Endothelial cell (in vitro differentiated cells): ENCODE data around the gene BMPER. TPM values are rescaled to one million over a fixed set of nuclear protein-coding genes. Genes with fewer than 3 reads are reported as not detected.
"Not testable (repeated sequence)": the region's sequence is repeated elsewhere in the genome, so short reads cannot be mapped to it uniquely, and the experiment has no call there.

ENCODE experiments used
- DNase-seq: peaks from one replicate; pipeline ENCODE4 v3.0.0; 2021; ENCODE audit warnings: low spot score
- H3K27ac Mint-ChIP-seq: one replicate; pipeline ENCODE4 v1.8.0; 2021; ENCODE audit warnings: mixed read lengths, inconsistent platforms; ENCODE audit not compliant: unreplicated experiment
- H3K27me3 Mint-ChIP-seq: one replicate; pipeline ENCODE4 v1.8.0; 2021; ENCODE audit warnings: mild to moderate bottlenecking, moderate library complexity, mixed read lengths, inconsistent platforms; ENCODE audit not compliant: unreplicated experiment
- H3K36me3 Mint-ChIP-seq: one replicate; pipeline ENCODE4 v1.8.0; 2021; ENCODE audit warnings: mild to moderate bottlenecking, low read depth, mixed read lengths, inconsistent platforms; ENCODE audit not compliant: unreplicated experiment
- H3K4me1 Mint-ChIP-seq: one replicate; pipeline ENCODE4 v1.8.0; 2021; ENCODE audit warnings: mild to moderate bottlenecking, mixed read lengths, inconsistent platforms; ENCODE audit not compliant: unreplicated experiment
- H3K4me3 Mint-ChIP-seq: one replicate; pipeline ENCODE4 v1.8.0; 2021; ENCODE audit warnings: mild to moderate bottlenecking, mixed read lengths, inconsistent platforms; ENCODE audit not compliant: unreplicated experiment
- H3K9me3 Mint-ChIP-seq: one replicate; pipeline ENCODE4 v1.8.0; 2021; ENCODE audit warnings: mixed read lengths, inconsistent platforms; ENCODE audit not compliant: unreplicated experiment
- total RNA-seq: library from RNA; stranded (reverse); fragmentation: NEBNext Ultra II Directional; extraction: Animal tissue kit (Norgen Biotek cat#: 25700); gene quantifications from one replicate; pipeline ENCODE4 v1.2.1, GENCODE V29; 2021; ENCODE audit not compliant: unreplicated experiment
- TF ChIP-seq, protein P1 (sequence below): fragments of 200-600 bp; sonication (generic); IDR thresholded peaks from one replicate; pipeline ENCODE4 v1.5.0; 2021; ENCODE audit warnings: antibody characterized with exemption; ENCODE audit not compliant: unreplicated experiment

Gene BMPER
- total RNA-seq, 1 donor from 2014 or later = 2.5 TPM

DNA sequence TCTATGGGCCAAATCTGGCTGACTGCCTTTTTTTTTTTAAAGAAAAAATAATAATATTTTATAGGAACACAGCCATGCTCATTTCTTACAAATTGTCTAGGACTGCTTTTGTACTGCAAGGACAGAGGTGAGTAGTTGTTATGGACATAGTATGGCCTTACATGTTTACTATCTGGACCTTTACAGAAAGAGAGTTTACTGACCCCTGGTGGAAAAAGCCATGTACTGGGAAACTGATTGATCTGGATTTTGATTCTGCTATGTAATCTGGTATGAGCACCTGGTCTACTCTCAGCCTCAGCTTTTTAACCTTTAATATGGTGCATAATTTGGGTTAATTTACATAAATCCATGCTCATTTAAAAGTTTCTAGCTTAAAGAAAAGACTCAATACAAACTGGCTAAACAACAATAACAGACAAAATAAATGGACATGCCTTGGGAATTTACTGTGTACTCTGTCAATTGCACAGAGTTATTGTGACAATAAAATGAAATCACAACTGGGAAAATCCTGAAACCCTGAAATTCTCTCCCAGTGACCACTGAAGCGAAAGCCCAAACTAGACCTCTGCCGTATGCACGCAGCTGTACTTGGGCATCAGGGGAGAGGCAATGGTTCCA lies 260.7 kb downstream of the BMPER start:
- Mint-ChIP-seq H3K36me3 (no peaks in the 10 kb centered on the region), H3K27ac (no peak overlapping the region), H3K27me3 (no peaks in the 10 kb centered on the region), H3K9me3 (no peaks in the 10 kb centered on the region), H3K4me1 (no peaks in the 10 kb centered on the region), H3K4me3 (no peak overlapping the region)
- peak; percentile 5 for DNase-seq
- TF ChIP-seq, protein P1, sequence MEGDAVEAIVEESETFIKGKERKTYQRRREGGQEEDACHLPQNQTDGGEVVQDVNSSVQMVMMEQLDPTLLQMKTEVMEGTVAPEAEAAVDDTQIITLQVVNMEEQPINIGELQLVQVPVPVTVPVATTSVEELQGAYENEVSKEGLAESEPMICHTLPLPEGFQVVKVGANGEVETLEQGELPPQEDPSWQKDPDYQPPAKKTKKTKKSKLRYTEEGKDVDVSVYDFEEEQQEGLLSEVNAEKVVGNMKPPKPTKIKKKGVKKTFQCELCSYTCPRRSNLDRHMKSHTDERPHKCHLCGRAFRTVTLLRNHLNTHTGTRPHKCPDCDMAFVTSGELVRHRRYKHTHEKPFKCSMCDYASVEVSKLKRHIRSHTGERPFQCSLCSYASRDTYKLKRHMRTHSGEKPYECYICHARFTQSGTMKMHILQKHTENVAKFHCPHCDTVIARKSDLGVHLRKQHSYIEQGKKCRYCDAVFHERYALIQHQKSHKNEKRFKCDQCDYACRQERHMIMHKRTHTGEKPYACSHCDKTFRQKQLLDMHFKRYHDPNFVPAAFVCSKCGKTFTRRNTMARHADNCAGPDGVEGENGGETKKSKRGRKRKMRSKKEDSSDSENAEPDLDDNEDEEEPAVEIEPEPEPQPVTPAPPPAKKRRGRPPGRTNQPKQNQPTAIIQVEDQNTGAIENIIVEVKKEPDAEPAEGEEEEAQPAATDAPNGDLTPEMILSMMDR = peak; percentile 72

DNA sequence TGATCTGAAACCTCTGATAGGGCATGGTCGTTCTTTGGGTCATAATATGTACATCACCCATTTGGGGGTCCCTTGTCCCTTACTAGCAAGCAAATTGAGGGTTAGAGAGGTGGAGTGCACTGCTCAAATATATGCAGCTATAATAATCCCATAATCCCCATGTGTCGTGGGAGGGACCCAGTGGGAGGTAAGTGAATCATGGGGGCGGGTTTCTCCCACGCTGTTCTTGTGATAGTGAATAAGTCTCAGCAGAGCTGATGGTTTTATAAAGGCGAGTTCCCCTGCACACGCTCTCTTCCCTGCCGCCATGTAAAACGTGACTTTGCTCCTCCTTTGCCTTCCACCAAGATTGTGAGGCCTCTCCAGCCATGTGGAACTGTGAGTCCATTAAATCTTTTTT lies 262.7 kb downstream of the BMPER start:
- Mint-ChIP-seq H3K4me3 (no peak overlapping the region), H3K27ac (no peak overlapping the region), H3K4me1 (no peaks in the 10 kb centered on the region), H3K9me3 (no peaks in the 10 kb centered on the region), H3K36me3 (no peaks in the 10 kb centered on the region), H3K27me3 (no peaks in the 10 kb centered on the region)
- TF ChIP-seq, protein P1 = no peak
- no peak for DNase-seq

DNA sequence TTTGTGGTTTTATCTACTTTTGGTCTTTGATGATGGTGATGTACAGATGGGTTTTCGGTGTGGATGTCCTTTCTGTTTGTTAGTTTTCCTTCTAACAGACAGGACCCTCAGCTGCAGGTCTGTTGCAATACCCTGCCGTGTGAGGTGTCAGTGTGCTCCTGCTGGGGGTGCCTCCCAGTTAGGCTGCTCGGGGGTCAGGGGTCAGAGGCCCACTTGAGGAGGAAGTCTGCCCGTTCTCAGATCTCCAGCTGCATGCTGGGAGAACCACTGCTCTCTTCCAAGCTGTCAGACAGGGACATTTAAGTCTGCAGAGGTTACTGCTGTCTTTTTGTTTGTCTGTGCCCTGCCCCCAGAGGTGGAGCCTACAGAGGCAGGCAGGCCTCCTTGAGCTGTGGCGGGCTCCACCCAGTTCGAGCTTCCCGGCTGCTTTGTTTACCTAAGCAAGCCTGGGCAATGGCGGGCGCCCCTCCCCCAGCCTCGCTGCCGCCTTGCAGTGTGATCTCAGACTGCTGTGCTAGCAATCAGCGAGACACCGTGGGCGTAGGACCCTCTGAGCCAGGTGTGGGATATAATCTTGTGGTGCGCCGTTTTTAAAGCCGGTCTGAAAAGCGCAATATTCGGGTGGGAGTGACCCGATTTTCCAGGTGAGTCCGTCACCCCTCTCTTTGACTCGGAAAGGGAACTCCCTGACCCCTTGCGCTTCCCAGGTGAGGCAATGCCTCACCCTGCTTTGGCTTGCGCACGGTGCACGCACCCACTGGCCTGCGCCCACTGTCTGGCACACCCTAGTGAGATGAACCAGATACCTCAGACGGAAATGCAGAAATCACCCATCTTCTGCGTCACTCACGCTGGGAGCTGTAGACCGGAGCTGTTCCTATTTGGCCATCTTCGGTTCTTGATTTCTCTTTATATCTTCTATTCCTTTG lies 269.6 kb downstream of the BMPER start:
- H3K4me3 Mint-ChIP-seq, H3K9me3 Mint-ChIP-seq, H3K36me3 Mint-ChIP-seq, H3K27ac Mint-ChIP-seq, DNase-seq, H3K4me1 Mint-ChIP-seq, H3K27me3 Mint-ChIP-seq: not testable (repeated sequence)

DNA sequence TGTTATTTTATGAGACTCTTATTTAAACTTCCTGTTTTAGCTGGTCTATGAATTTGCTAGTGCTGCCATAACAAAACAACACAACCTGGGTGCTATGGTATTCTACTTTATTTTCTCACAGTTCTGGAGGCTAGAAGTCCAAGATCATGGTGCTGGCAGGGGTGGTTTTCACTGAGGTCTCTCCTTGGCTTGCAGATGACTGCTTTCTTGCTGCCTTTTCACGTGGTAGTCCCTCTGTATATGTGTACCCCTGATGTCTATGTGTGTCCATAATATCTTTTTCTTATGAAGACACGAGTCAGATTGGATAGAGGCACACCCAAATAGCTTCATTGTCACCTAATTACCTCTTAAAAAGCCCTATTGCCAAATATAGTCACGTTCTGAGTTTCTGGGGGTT lies 270.5 kb downstream of the BMPER start:
- no peak for DNase-seq
- TF ChIP-seq, protein P1 = no peak
- H3K36me3 Mint-ChIP-seq = peaks cover 2% of the 10 kb centered on the region
- H3K4me3 Mint-ChIP-seq = no peak overlapping the region
- H3K27me3 Mint-ChIP-seq = peaks cover 6% of the 10 kb centered on the region
- H3K9me3 Mint-ChIP-seq = peaks cover 5% of the 10 kb centered on the region
- no peak overlapping the region for H3K27ac Mint-ChIP-seq
- H3K4me1 Mint-ChIP-seq = peaks cover 2% of the 10 kb centered on the region

DNA sequence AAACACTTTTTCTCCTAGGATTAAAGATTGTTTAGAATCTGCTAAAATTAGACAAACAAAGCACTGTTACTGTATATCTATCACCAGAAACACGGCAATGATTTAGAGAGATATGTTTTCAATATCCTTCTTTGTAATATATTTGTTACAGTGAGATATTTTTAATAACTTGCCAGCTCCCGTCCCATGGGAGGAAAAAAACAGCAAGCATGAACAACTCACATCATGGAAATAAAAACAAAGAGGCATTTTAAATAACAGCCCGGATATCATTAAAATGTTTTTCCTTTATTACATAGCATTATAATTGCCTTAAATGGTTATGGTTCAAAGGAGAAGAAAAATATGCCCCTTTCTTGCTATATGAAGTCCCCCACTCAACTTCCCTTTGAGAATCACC lies 272.1 kb downstream of the BMPER start:
- peaks cover 2% of the 10 kb centered on the region for H3K36me3 Mint-ChIP-seq
- TF ChIP-seq, protein P1 = no peak
- H3K4me1 Mint-ChIP-seq = peaks cover 2% of the 10 kb centered on the region
- peaks cover 6% of the 10 kb centered on the region for H3K27me3 Mint-ChIP-seq
- no peak for DNase-seq
- no peak overlapping the region for H3K4me3 Mint-ChIP-seq
- peaks cover 5% of the 10 kb centered on the region for H3K9me3 Mint-ChIP-seq
- no peak overlapping the region for H3K27ac Mint-ChIP-seq
